ENCODE measurements around the gene PDLIM3. TPM values are rescaled to one million over a fixed set of nuclear protein-coding genes. Genes with fewer than 3 reads are reported as not detected.

The PDLIM3 gene
- 10 to 100 TPM in 1 of 2 donors, 1 to 10 TPM in 1; 4.3 to 30.8 TPM for total RNA-seq
- long read RNA-seq, transcript PDLIM3-203 (7 exons, 1,672 nt) = major isoform, 15 of 15 reads
- long read RNA-seq, partial matches to known transcripts = 0 of 15 reads
- long read RNA-seq, other reads (novel, unspliced or antisense) = 0 of 15 reads

GRCh38 chr4:185534866-185535611 lies at the start of gene PDLIM3:
Gene PDLIM3 (minus strand): TSS chr4:185535507. CDS start chr4:185535434, 73 bp downstream.
- intact Hi-C loops (cut with DNase I, micrococcal nuclease) = loop anchor here in 1 of 2 donors (10.0 kb wide), 1 partner anchor 60 kb away; no protein-coding TSS in a partner anchor
- DNase-seq (peak in 1 of 2 donors; percentile 45), ATAC-seq (peak; percentile 62)

DNA sequence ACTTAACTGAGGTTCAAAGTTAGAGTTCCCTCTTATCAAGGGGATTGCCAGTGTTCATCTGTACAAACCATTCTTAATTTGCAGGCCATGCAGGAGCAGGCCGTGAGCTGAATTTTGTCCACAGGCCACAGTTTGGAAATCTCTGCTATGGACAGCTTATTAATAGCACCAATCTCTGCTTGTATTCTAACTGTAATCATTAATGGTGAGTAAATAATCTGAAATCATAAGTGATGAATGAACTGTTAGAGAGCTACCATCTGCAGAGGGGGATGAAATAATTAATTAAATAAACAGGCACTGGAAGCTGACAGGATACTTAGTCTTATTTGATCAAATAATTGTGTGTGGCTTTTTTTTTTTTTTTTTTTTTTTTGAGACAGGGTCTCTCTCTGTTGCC lies 48.5 kb upstream of the PDLIM3 start:
- intact Hi-C loops (cut with DNase I, micrococcal nuclease) = no loop called here
- ATAC-seq (no peak), DNase-seq (no peak)

GRCh38 chr4:185582651-185583400 lies 47.5 kb upstream of the PDLIM3 start:
- no peak for ATAC-seq
- intact Hi-C loops (cut with DNase I, micrococcal nuclease) = no loop called here
- no peak for DNase-seq

GRCh38 chr4:185580699-185581098 lies 45.4 kb upstream of the PDLIM3 start:
- DNase-seq = no peak
- intact Hi-C loops (cut with DNase I, micrococcal nuclease) = no loop called here
- no peak for ATAC-seq

- no peak for DNase-seq
- no peak for ATAC-seq
- intact Hi-C loops (cut with DNase I, micrococcal nuclease) = no loop called here
Measured at GRCh38 chr4:185578284-185578683, 43.0 kb upstream of the PDLIM3 start.

DNA sequence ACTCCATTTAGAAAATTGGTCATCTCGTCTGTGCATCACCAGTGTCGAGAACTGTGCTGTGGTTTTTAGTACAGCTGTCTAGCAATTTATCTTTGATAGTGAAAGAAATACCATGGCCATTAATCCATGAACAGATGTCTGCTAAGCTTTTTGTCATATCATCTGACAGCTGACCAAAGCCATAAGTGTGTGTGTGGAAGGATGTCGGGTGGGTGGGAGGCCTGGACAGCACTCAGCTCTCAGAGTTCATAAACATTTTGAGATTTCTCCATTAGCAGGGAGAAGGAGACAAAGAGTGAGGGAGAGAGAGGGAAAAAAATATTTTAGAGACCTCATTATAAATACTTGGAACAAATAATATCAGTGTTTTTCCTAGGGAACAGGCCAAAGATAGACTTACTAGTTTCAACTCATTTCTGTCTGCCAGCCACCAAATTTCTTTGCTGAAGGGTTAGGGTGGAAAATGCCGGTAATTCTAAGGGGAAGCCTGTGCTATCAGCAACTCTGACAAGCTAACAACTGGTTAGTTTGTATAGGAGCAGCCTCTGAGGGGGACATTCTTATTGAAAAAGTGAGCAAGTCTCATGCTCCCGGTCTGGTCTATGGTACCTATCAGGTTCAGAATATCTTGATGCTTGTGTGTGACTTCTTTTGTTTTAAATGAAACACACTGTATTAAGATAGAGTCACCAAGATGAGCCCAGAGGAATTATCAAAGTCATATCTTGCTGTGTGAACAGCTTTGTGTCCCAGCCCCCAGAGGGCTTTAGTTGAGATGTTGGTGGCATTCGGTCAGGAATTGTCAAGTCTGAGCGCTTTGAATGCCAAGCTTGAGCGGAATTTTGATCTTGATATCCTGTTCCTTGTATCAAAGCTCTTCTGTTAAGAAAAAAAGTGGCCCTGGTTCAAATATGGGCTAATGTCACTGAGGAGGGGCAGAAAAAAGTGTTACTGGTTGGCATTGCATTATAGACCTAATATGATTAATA lies 41.9 kb upstream of the PDLIM3 start:
- intact Hi-C loops (cut with DNase I, micrococcal nuclease) = no loop called here
- DNase-seq = no peak
- ATAC-seq = no peak

- ATAC-seq (no peak), DNase-seq (no peak)
- intact Hi-C loops (cut with DNase I, micrococcal nuclease) = no loop called here
Measured at GRCh38 chr4:185576314-185576961, 41.1 kb upstream of the PDLIM3 start.

GRCh38 chr4:185573651-185574199 lies 38.4 kb upstream of the PDLIM3 start:
- intact Hi-C loops (cut with DNase I, micrococcal nuclease) = no loop called here
- ATAC-seq = no peak
- no peak for DNase-seq

GRCh38 chr4:185570727-185571126 lies 35.4 kb upstream of the PDLIM3 start:
- intact Hi-C loops (cut with DNase I, micrococcal nuclease) = no loop called here
- no peak for DNase-seq
- ATAC-seq = no peak

DNA sequence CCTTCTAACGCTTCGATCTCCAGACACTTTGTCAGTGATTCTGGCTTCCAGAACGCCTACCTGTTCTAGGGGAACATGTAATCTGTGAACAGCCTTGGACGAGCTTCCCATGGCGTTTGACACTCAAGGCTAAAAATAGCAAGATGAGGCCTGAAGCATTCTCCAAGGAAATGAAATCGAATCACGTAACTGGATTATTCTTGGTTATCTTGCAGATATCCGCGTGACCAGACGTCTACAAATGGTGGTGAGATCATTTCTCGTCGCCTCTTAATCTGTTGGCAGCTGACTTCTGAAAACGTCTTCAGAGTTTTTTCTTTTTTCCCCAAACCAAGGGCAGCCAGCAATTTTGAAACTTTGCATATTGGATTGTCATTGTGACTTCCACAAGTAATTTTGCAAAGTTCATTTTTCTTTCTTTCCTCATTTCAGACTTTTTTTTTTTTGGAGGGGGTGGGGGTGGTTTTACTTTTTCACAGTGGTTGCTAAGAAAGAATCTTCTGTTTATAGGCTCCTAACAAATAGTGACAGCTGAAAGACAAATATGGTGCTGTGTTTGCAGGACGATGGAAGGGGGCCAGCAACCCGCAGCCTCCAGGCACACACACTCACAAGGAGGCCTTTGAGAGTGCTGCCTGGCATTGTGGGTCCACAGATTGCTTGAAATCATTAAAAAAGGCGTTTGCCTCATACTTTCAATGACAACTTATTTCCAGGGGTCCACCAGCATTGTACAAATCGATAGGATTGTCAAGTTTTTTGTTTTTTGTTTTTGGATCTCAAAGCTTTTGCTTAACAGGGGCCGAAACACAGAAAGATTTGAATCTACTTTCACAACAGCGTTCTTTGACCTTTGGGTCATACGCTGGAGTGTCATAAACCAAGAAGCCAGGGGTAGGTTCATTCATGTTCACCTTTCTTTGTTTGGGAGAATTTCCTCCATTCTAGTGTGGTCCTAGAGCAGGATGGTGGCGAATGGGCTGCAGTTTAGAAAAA lies 32.4 kb upstream of the PDLIM3 start:
- intact Hi-C loops (cut with DNase I, micrococcal nuclease) = no loop called here
- DNase-seq (peak in 1 of 2 donors; percentile 26), ATAC-seq (no peak)

GRCh38 chr4:185566972-185567371 lies 31.7 kb upstream of the PDLIM3 start:
- ATAC-seq = no peak
- DNase-seq = no peak
- intact Hi-C loops (cut with DNase I, micrococcal nuclease) = no loop called here

DNA sequence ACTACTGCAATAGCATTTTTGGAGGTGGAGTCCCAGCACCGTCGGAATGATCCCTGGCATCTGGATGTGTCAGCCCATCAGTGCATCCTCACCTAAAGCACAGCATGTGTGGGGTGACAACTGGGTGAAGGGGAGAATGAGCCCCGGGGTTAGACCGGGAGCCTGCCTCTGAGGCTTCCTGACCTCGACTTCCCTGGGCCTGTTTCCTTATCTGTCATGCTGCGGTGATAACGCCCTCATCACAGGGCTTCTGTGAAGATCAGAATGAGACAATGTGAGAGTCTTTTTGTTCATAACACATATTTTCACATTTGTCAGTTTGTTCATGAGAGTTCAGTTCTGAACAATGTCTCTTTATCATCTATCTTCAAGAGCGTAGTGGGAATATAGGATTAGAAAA lies 31.1 kb upstream of the PDLIM3 start:
- ATAC-seq (no peak), DNase-seq (no peak)
- intact Hi-C loops (cut with DNase I, micrococcal nuclease) = no loop called here

- no peak for ATAC-seq
- intact Hi-C loops (cut with DNase I, micrococcal nuclease) = no loop called here
- no peak for DNase-seq
Measured at GRCh38 chr4:185565696-185566095, 30.4 kb upstream of the PDLIM3 start.

DNA sequence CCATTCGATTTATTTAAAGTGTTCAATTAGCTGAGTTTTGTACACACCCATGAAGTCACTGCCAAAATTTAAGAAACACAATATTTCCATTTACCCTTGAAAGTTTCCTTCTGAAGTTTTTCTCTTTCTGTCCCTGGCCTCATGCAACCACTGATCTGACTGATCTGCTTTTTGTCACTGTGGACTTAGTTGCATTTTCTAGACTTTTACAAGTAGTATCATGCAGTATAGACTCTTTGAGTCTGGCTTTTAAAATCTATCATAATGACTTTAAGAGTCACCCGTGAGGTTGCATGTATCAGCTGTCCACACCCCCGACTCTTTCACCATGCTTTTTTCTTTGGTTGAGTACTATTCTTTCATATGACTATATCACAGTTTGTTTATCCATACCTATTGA lies 29.0 kb upstream of the PDLIM3 start:
- DNase-seq (no peak), ATAC-seq (no peak)
- intact Hi-C loops (cut with DNase I, micrococcal nuclease) = no loop called here

DNA sequence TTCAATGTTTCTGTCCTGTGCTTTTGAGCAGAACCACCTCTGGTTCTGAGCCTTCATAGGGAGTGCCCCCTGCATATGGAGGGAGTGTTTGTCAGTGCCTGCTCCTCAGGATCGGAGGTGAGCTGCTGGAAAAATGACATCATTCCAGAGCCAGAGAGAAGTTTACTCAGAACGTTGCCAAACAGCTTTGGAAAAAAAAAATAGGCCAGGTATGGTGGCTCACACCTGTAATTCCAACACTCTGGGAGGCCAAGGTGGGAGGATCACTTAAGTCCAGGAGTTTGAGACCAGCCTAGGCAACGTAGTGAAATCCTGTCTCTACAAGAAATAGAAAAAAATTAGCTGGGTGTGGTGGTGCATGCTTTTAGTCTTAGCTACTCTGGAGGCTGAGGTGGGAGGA lies 27.2 kb upstream of the PDLIM3 start:
- intact Hi-C loops (cut with DNase I, micrococcal nuclease) = no loop called here
- no peak for DNase-seq
- ATAC-seq = no peak

DNA sequence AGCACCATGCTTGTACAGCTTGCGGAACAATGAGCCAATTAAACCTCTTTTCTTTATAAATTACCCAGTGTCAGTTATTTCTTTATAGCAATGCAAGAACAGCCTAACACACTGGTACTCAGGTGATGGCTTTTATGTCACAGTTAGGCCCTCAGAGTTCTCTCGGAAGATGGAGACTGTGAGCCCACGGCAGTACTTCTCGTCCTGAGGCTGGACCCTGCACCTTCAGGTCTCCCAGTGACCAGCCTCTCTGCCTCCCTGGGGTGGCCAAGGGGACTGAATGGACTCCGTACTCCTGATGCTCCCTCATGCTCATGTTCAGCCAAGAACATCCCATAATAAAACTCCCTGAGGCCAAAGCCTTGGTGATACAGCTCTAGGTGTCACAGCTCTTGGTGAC lies 25.0 kb upstream of the PDLIM3 start:
- intact Hi-C loops (cut with DNase I, micrococcal nuclease) = no loop called here
- no peak for ATAC-seq
- DNase-seq = no peak

- intact Hi-C loops (cut with DNase I, micrococcal nuclease) = no loop called here
- DNase-seq = peak; percentile 43 to 65
- ATAC-seq = peak; percentile 89
Measured at GRCh38 chr4:185559915-185560281, 24.6 kb upstream of the PDLIM3 start.
